Measurements from ENCODE around the gene CHD9.
"Not testable (repeated sequence)": the region's sequence is repeated elsewhere in the genome, so short reads cannot be mapped to it uniquely, and the experiment has no call there.

The CHD9 gene

GRCh38 chr16:53135329-53135728 lies 80.5 kb downstream of the CHD9 start:
- no peak for DNase-seq

- no peak for DNase-seq
Measured at GRCh38 chr16:53142823-53143568, 88.2 kb downstream of the CHD9 start.

- no peak for DNase-seq
Measured at GRCh38 chr16:53147500-53148065, 92.8 kb downstream of the CHD9 start.

GRCh38 chr16:53150769-53151168 lies 96.0 kb downstream of the CHD9 start:
- DNase-seq: no peak

- no peak for DNase-seq
Measured at GRCh38 chr16:53152329-53152728, 97.5 kb downstream of the CHD9 start.

GRCh38 chr16:53153130-53153529 lies 98.3 kb downstream of the CHD9 start:
- no peak for DNase-seq

GRCh38 chr16:53154513-53154912 lies 99.7 kb downstream of the CHD9 start:
- no peak for DNase-seq

GRCh38 chr16:53156516-53156915 lies 101.7 kb downstream of the CHD9 start:
- no peak for DNase-seq

- peak; percentile 64 for DNase-seq
Measured at GRCh38 chr16:53159781-53160436, 105.1 kb downstream of the CHD9 start.

- DNase-seq: no peak
Measured at GRCh38 chr16:53166099-53166498, 111.3 kb downstream of the CHD9 start.

- no peak for DNase-seq
Measured at GRCh38 chr16:53168744-53169143, 114.0 kb downstream of the CHD9 start.

GRCh38 chr16:53172517-53172916 lies 117.7 kb downstream of the CHD9 start:
- DNase-seq: no peak

GRCh38 chr16:53175118-53175517 lies 120.3 kb downstream of the CHD9 start:
- DNase-seq: no peak

- no peak for DNase-seq
Measured at GRCh38 chr16:53176434-53176833, 121.6 kb downstream of the CHD9 start.

- no peak for DNase-seq
Measured at GRCh38 chr16:53183442-53183841, 128.7 kb downstream of the CHD9 start.

- DNase-seq: not testable (repeated sequence)
Measured at GRCh38 chr16:53185741-53186140, 130.9 kb downstream of the CHD9 start.

- no peak for DNase-seq
Measured at GRCh38 chr16:53187775-53188174, 133.0 kb downstream of the CHD9 start.

- DNase-seq: no peak
Measured at GRCh38 chr16:53191413-53191812, 136.6 kb downstream of the CHD9 start.

- DNase-seq: no peak
Measured at GRCh38 chr16:53198933-53199332, 144.1 kb downstream of the CHD9 start.

GRCh38 chr16:53201900-53202299 lies 147.1 kb downstream of the CHD9 start:
- DNase-seq: no peak

GRCh38 chr16:53202398-53202797 lies 147.6 kb downstream of the CHD9 start:
- DNase-seq: no peak

GRCh38 chr16:53207810-53208752 lies 153.3 kb downstream of the CHD9 start:
- DNase-seq: peak; percentile 89

GRCh38 chr16:53209429-53209828 lies 154.6 kb downstream of the CHD9 start:
- no peak for DNase-seq

All from suppressor macrophage treated with lipopolysaccharide for 4 hours (primary cell).